Endothelial cell of umbilical vein (primary cell): Measurements from ENCODE around the gene PRDM11. TPM values are rescaled to one million over a fixed set of nuclear protein-coding genes. Genes with fewer than 3 reads are reported as not detected.

Experiments
- BruUV-seq: library from RNA; stranded (reverse); fragments of 400-500 nt; replicated peaks from 2 replicates; lab custom pipeline; 2021; lab: Mats Ljungman, UMichigan
- CTCF ChIA-PET: fragments of 300-600, 350-600 bp; sonication (Branson Sonifier 250); formaldehyde crosslinking; loops from one replicate; lab custom pipeline; 2021; ENCODE audit warnings: antibody characterized with exemption, inconsistent platforms; lab: Charles Lee
- POLR2A ChIA-PET: fragments of 300-600, 350-600 bp; sonication (Branson Sonifier 250); formaldehyde crosslinking; loops from one replicate; lab custom pipeline; 2021; ENCODE audit warnings: antibody characterized with exemption, inconsistent platforms; lab: Charles Lee
- DNase-seq: peaks from one replicate; pipeline ENCODE4 v3.0.0-alpha.2; 2011; ENCODE audit warnings: low read depth, low spot score
- FAIRE-seq: peaks from 2 replicates; lab custom pipeline; 2011; peaks lifted over from hg19 to GRCh38; lab: Jason Lieb, UNC
- H2AFZ ChIP-seq: 2 replicates; pipeline ENCODE4 v1.6.0; 2012; ENCODE audit warnings: low read depth, low read length, control low read depth, inconsistent platforms
- H3K27ac ChIP-seq: 2 replicates; pipeline ENCODE4 v1.5.1; 2011; ENCODE audit warnings: low read depth, mild to moderate bottlenecking, control low read depth, low read length, moderate library complexity; ENCODE audit not compliant: insufficient read depth
- H3K27me3 ChIP-seq, 2 experiments: 2 replicates each; pipeline versions ENCODE4 v1.6.0 to v1.6.1; 2011; ENCODE audit warnings: low read length in 2 of 2, mixed read lengths in 1 of 2; ENCODE audit not compliant: control insufficient read depth in 2 of 2, insufficient read depth in 2 of 2
- H3K36me3 ChIP-seq, 2 experiments: 2 replicates in 1 of 2; 3 replicates in 1 of 2; pipeline ENCODE4 v1.5.1; 2011; ENCODE audit warnings: low read length in 2 of 2, mild to moderate bottlenecking in 1 of 2, moderate library complexity in 1 of 2; ENCODE audit not compliant: control insufficient read depth in 2 of 2, insufficient read depth in 2 of 2; ENCODE audit errors: extremely low read depth in 1 of 2
- H3K4me1 ChIP-seq: 3 replicates; pipeline ENCODE4 v1.5.1; 2011; ENCODE audit warnings: mild to moderate bottlenecking, low read length; ENCODE audit not compliant: control insufficient read depth, insufficient read depth; ENCODE audit errors: extremely low read depth
- H3K4me2 ChIP-seq: 2 replicates; pipeline ENCODE4 v1.6.1; 2011; ENCODE audit warnings: low read length, control low read depth, mixed read lengths; ENCODE audit not compliant: insufficient read depth
- H3K4me3 ChIP-seq, 3 experiments: fragments of 200-600 bp in 1 of 3; sonication (generic), shearing (Covaris generic) in 1 of 3; replicated peaks in 1 of 3; 2 replicates each; pipeline ENCODE4 v1.5.1; 2011 to 2016; ENCODE audit warnings: control low read depth in 3 of 3, low read length in 3 of 3, mild to moderate bottlenecking in 2 of 3, inconsistent platforms in 1 of 3, low read depth in 1 of 3, moderate library complexity in 1 of 3; ENCODE audit not compliant: insufficient read depth in 1 of 3
- H3K79me2 ChIP-seq: 2 replicates; pipeline ENCODE4 v1.6.0; 2012; ENCODE audit warnings: low read length, inconsistent platforms; ENCODE audit not compliant: control insufficient read depth, insufficient read depth
- H3K9ac ChIP-seq: replicated peaks from 2 replicates; pipeline ENCODE3; 2011; ENCODE audit warnings: low read length, control low read depth; ENCODE audit not compliant: insufficient read depth; ENCODE audit errors: extremely low read depth
- H3K9me1 ChIP-seq: replicated peaks from 3 replicates; pipeline ENCODE4 v1.6.0; 2011; ENCODE audit warnings: mild to moderate bottlenecking, low read length; ENCODE audit not compliant: control insufficient read depth, insufficient read depth; ENCODE audit errors: extremely low read depth
- H3K9me3 ChIP-seq: replicated peaks from 2 replicates; pipeline ENCODE4 v1.5.1; 2012; ENCODE audit warnings: low read length, inconsistent platforms; ENCODE audit not compliant: control insufficient read depth, insufficient read depth
- H4K20me1 ChIP-seq: replicated peaks from 2 replicates; pipeline ENCODE3; 2011; ENCODE audit warnings: mild to moderate bottlenecking, low read length; ENCODE audit not compliant: control insufficient read depth, insufficient read depth; ENCODE audit errors: extremely low read depth
- EZH2 ChIP-seq: IDR thresholded peaks from 2 replicates; pipeline ENCODE4 v1.6.1; 2012; ENCODE audit warnings: borderline replicate concordance, low read depth, mild to moderate bottlenecking, moderate library complexity, low read length, inconsistent platforms; ENCODE audit not compliant: severe bottlenecking
- FOS ChIP-seq: IDR thresholded peaks from 2 replicates; pipeline ENCODE4 v1.6.1; 2011; ENCODE audit warnings: mild to moderate bottlenecking, low read length, moderate library complexity, borderline replicate concordance; ENCODE audit not compliant: insufficient read depth
- GATA2 ChIP-seq: IDR thresholded peaks from 2 replicates; pipeline ENCODE4 v1.7.0; 2011; ENCODE audit warnings: low read depth, mild to moderate bottlenecking, moderate library complexity, mixed read lengths, low read length; ENCODE audit not compliant: insufficient read length, insufficient read depth
- JUN ChIP-seq: IDR thresholded peaks from 2 replicates; pipeline ENCODE4 v1.6.1; 2011; ENCODE audit warnings: borderline replicate concordance, low read depth; ENCODE audit not compliant: insufficient read length, insufficient read depth
- MYC ChIP-seq: IDR thresholded peaks from one replicate; pipeline ENCODE4 v1.6.1; 2011; ENCODE audit warnings: mild to moderate bottlenecking, low read depth, low read length
- POLR2A ChIP-seq: IDR thresholded peaks from 2 replicates; pipeline ENCODE4 v1.6.1; 2012; ENCODE audit warnings: low read depth, mild to moderate bottlenecking, control low read depth, low read length
- POLR2AphosphoS5 ChIP-seq: IDR thresholded peaks from 2 replicates; pipeline ENCODE4 v1.6.1; 2012; ENCODE audit warnings: low read depth, mild to moderate bottlenecking, control low read depth, low read length, moderate library complexity; ENCODE audit not compliant: insufficient read depth
- dilution Hi-C: fragments of 300-500 bp; cut with MboI; formaldehyde crosslinking; loops from one replicate; pipeline ENCODE4 v1.15.0; 2019; ENCODE audit warnings: low sequenced_read_pairs; ENCODE audit not compliant: extremely low pct_ligation_motif_present
- intact Hi-C: fragments of 100-400 bp; cut with micrococcal nuclease; formaldehyde crosslinking; loops from one replicate; pipeline ENCODE4 v1.10.0; 2022
- polyA plus RNA-seq, 4 experiments: library from polyadenylated mRNA; depleted of rRNA in 3 of 4; stranded (reverse) in 3 of 4; unstranded in 1 of 4; fragments of >200 nt; gene quantifications; 2 replicates each; pipeline versions ENCODE4 v1.2.1 to v1.2.3, GENCODE V29; 2011 to 2012; ENCODE audit warnings: missing spikeins in 1 of 4
- total RNA-seq: library from RNA; stranded (reverse); gene quantifications from 2 replicates; pipeline ENCODE4 v1.2.3, GENCODE V29; 2021
- TF ChIP-seq, protein P1 (sequence below), 2 donors: IDR thresholded peaks; 1 replicate in 1 of 2; 2 replicates in 1 of 2; pipeline ENCODE4 v1.5.1; 2011; ENCODE audit warnings: low read length in 2 of 2, mild to moderate bottlenecking in 2 of 2, moderate library complexity in 2 of 2, control low read depth in 1 of 2, inconsistent platforms in 1 of 2, low read depth in 1 of 2; ENCODE audit not compliant: insufficient read depth in 1 of 2; ENCODE audit errors: extremely low read depth in 1 of 2
- TF ChIP-seq, protein P2 (sequence below): IDR thresholded peaks from 2 replicates; pipeline ENCODE4 v1.6.1; 2011; ENCODE audit not compliant: insufficient read depth, insufficient read length

PRDM11 gene
- total and polyA plus RNA-seq, 2 donors (not counting 3 experiments of a cell fraction or from before 2014, with no cell fraction given): 6.9 to 14.1 TPM

DNA sequence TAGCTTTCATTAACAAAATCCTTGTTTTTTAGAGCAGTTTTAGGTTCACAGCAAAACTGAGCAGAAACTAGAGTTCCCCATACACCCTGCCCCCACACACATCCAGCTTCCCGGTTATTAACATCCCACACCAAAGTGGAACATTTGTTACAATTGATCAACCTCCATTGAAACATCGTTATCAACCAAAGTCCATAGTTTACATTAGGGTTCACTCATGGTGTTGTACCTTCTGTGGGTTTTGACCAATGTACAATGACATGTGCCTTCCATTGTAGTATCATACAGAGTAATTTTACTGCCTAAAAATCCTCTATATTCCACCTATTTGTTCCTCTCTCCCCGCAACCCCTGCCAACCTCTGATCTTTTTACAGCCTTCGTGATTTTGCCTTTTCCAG lies 28.5 kb downstream of the PRDM11 start:
- Histone ChIP-seq H3K27me3 (no peaks in the 10 kb centered on the region), H3K4me3 (no peak overlapping the region), H4K20me1 (no peaks in the 10 kb centered on the region), H3K79me2 (no peaks in the 10 kb centered on the region), H2AFZ (no peak overlapping the region), H3K4me1 (peaks cover 2% of the 10 kb centered on the region), H3K27ac (no peak overlapping the region), H3K36me3 (no peaks in the 10 kb centered on the region), H3K9me1 (no peaks in the 10 kb centered on the region), H3K9me3 (no peaks in the 10 kb centered on the region), H3K4me2 (no peak overlapping the region), H3K9ac (no peak overlapping the region)
- BruUV-seq: no TSS peak
- intact Hi-C loops: no loop called here
- ChIA-PET POLR2A (no interaction called here), CTCF (no interaction called here)
- TF ChIP-seq MYC (no peak), EZH2 (no peak), GATA2 (no peak), FOS (no peak), POLR2AphosphoS5 (no peak), JUN (no peak), POLR2A (no peak)
- TF ChIP-seq, protein P1, sequence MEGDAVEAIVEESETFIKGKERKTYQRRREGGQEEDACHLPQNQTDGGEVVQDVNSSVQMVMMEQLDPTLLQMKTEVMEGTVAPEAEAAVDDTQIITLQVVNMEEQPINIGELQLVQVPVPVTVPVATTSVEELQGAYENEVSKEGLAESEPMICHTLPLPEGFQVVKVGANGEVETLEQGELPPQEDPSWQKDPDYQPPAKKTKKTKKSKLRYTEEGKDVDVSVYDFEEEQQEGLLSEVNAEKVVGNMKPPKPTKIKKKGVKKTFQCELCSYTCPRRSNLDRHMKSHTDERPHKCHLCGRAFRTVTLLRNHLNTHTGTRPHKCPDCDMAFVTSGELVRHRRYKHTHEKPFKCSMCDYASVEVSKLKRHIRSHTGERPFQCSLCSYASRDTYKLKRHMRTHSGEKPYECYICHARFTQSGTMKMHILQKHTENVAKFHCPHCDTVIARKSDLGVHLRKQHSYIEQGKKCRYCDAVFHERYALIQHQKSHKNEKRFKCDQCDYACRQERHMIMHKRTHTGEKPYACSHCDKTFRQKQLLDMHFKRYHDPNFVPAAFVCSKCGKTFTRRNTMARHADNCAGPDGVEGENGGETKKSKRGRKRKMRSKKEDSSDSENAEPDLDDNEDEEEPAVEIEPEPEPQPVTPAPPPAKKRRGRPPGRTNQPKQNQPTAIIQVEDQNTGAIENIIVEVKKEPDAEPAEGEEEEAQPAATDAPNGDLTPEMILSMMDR (IDR thresholded peaks at IDR 0.05; ENCODE audit: extremely low read depth in 1 of 2, insufficient read depth in 1 of 2, low read depth in 1 of 2, low read length in 2 of 2): no peak
- TF ChIP-seq, protein P2, sequence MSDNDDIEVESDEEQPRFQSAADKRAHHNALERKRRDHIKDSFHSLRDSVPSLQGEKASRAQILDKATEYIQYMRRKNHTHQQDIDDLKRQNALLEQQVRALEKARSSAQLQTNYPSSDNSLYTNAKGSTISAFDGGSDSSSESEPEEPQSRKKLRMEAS: no peak
- FAIRE-seq (no peak), DNase-seq (no peak)
- dilution Hi-C loops: no loop called here
